GM19023 (cell line): ENCODE data around the gene IDH3G.

Experiments
- ATAC-seq: cut with Tn5 transposase; IDR thresholded peaks from one replicate; pipeline ENCODE4 v1.9.1; 2021; ENCODE audit warnings: mild to moderate bottlenecking, moderate library complexity; ENCODE audit not compliant: unreplicated experiment

The IDH3G gene

GRCh38 chrX:153773741-153774575 lies 20.2 kb downstream of the IDH3G start:
- ATAC-seq, result no peak

GRCh38 chrX:153773218-153773611 lies 21.0 kb downstream of the IDH3G start:
- ATAC-seq, result no peak

- ATAC-seq, result no peak
Observed at GRCh38 chrX:153772316-153773217, 21.6 kb downstream of the IDH3G start.

- ATAC-seq, result no peak
Observed at GRCh38 chrX:153771415-153772315, 22.5 kb downstream of the IDH3G start.

GRCh38 chrX:153770601-153771414 lies 23.4 kb downstream of the IDH3G start:
- no peak for ATAC-seq

- ATAC-seq, result no peak
Observed at GRCh38 chrX:153769865-153770600, 24.1 kb downstream of the IDH3G start.

GRCh38 chrX:153769158-153769864 lies 24.9 kb downstream of the IDH3G start:
- no peak for ATAC-seq

GRCh38 chrX:153768311-153769157 lies 25.6 kb downstream of the IDH3G start:
- ATAC-seq, result no peak

- ATAC-seq, result no peak
Observed at GRCh38 chrX:153767674-153768055, 26.5 kb downstream of the IDH3G start.

- ATAC-seq, result no peak
Observed at GRCh38 chrX:153766871-153767673, 27.1 kb downstream of the IDH3G start.

- ATAC-seq, result no peak
Observed at GRCh38 chrX:153766098-153766817, 27.9 kb downstream of the IDH3G start.

- ATAC-seq, result no peak
Observed at GRCh38 chrX:153765138-153766079, 28.8 kb downstream of the IDH3G start.

- no peak for ATAC-seq
Observed at GRCh38 chrX:153764786-153765137, 29.4 kb downstream of the IDH3G start.

- ATAC-seq, result peak; percentile 76
Observed at GRCh38 chrX:153763989-153764755, 30.0 kb downstream of the IDH3G start, which contains the start of gene PLXNB3. PLXNB3 (plus strand) TSS chrX:153764249; CDS start chrX:153765536, 1,287 bp downstream.
